GM23338 (cell line): ENCODE data around the gene FBXW12. TPM values are rescaled to one million over a fixed set of nuclear protein-coding genes. Genes with fewer than 3 reads are reported as not detected.
"Not testable (repeated sequence)": the region's sequence is repeated elsewhere in the genome, so short reads cannot be mapped to it uniquely, and the experiment has no call there.

ENCODE experiments used
- ATAC-seq: fragments of 200-7000 bp; cut with Tn5 transposase; 3 replicates; pipeline ENCODE4 v1.9.1; 2020
- DNase-seq: peaks from one replicate; pipeline ENCODE4 v3.0.0-alpha.2; 2015; ENCODE audit warnings: low spot score
- H2AFZ ChIP-seq: fragments of 200-600 bp; sonication (generic); 2 replicates; pipeline ENCODE4 v1.8.0; 2016; ENCODE audit warnings: antibody characterized with exemption, mild to moderate bottlenecking, moderate library complexity
- H3F3A ChIP-seq: fragments of 200-600 bp; sonication (generic); replicated peaks from 2 replicates; pipeline ENCODE4 v1.8.0; 2017; ENCODE audit warnings: antibody characterized with exemption, mixed run types, low read depth
- H3K27ac ChIP-seq: fragments of 200-600 bp; sonication (generic); 2 replicates; pipeline ENCODE4 v1.6.1; 2016; ENCODE audit warnings: low read depth
- H3K27me3 ChIP-seq: fragments of 200-600 bp; sonication (generic); 2 replicates; pipeline ENCODE4 v1.8.0; 2016; ENCODE audit warnings: mild to moderate bottlenecking, mixed run types, moderate library complexity; ENCODE audit not compliant: insufficient read depth
- H3K36me3 ChIP-seq: fragments of 200-600 bp; sonication (generic); 2 replicates; pipeline ENCODE4 v1.8.0; 2016; ENCODE audit warnings: mild to moderate bottlenecking; ENCODE audit not compliant: insufficient read depth
- H3K4me1 ChIP-seq: fragments of 200-600 bp; sonication (generic); 2 replicates; pipeline ENCODE4 v1.8.0; 2016; ENCODE audit warnings: mild to moderate bottlenecking, moderate library complexity; ENCODE audit not compliant: insufficient read depth
- H3K4me2 ChIP-seq: fragments of 200-600 bp; sonication (generic); 2 replicates; pipeline ENCODE4 v1.7.1; 2017; ENCODE audit warnings: mixed run types
- H3K4me3 ChIP-seq: fragments of 200-600 bp; sonication (generic); 2 replicates; pipeline ENCODE4 v1.6.1; 2016; ENCODE audit warnings: mixed run types
- H3K79me2 ChIP-seq: fragments of 200-600 bp; sonication (generic); replicated peaks from 2 replicates; pipeline ENCODE4 v1.8.0; 2017; ENCODE audit warnings: mild to moderate bottlenecking; ENCODE audit not compliant: insufficient read depth
- H3K9me2 ChIP-seq: fragments of 200-600 bp; sonication (generic); 2 replicates; pipeline ENCODE4 v1.8.0; 2017; ENCODE audit not compliant: insufficient read depth
- H4K20me1 ChIP-seq: fragments of 200-600 bp; sonication (generic); replicated peaks from 2 replicates; pipeline ENCODE4 v1.8.0; 2017; ENCODE audit warnings: mild to moderate bottlenecking; ENCODE audit not compliant: insufficient read depth
- H3K27ac Mint-ChIP-seq: 2 replicates; pipeline ENCODE4 v1.8.0; 2020; ENCODE audit warnings: inconsistent platforms, mild to moderate bottlenecking, moderate library complexity, mixed read lengths
- H3K27me3 Mint-ChIP-seq: 3 replicates; pipeline ENCODE4 v1.8.0; 2022; ENCODE audit warnings: low read depth, mild to moderate bottlenecking, moderate library complexity, mixed read lengths, inconsistent platforms; ENCODE audit not compliant: insufficient read depth, poor library complexity
- H3K36me3 Mint-ChIP-seq: 3 replicates; pipeline ENCODE4 v1.8.0; 2021; ENCODE audit warnings: low read depth, mild to moderate bottlenecking, inconsistent platforms, moderate library complexity, mixed read lengths
- H3K4me1 Mint-ChIP-seq: 3 replicates; pipeline ENCODE4 v1.8.0; 2020; ENCODE audit warnings: mild to moderate bottlenecking, inconsistent platforms, mixed read lengths
- H3K4me3 Mint-ChIP-seq: 3 replicates; pipeline ENCODE4 v1.8.0; 2021; ENCODE audit warnings: moderate library complexity, mild to moderate bottlenecking, inconsistent platforms, mixed read lengths
- H3K9me3 Mint-ChIP-seq: 3 replicates; pipeline ENCODE4 v1.8.0; 2020; ENCODE audit warnings: moderate library complexity, mild to moderate bottlenecking, inconsistent platforms, mixed read lengths
- CREB1 ChIP-seq: fragments of 250-450 bp; sonication (Bioruptor Pico); IDR thresholded peaks from 2 replicates; pipeline ENCODE4 v1.5.0; 2020; ENCODE audit warnings: low read depth, mild to moderate bottlenecking, moderate library complexity
- CTCF ChIP-seq, 2 experiments: fragments of 200-600 bp in 1 of 2; sonication (generic) in 1 of 2; conservative IDR thresholded peaks; 2 replicates each; pipeline versions ENCODE4 v1.5.1 to v1.6.1; 2016 to 2017; ENCODE audit warnings: antibody characterized with exemption in 2 of 2, low read depth in 2 of 2, mild to moderate bottlenecking in 2 of 2, moderate library complexity in 1 of 2
- ETS1 ChIP-seq: IDR thresholded peaks from 2 replicates; pipeline ENCODE4 v1.6.1; 2016; ENCODE audit warnings: antibody characterized with exemption
- EZH2 ChIP-seq: fragments of 200-600 bp; sonication (generic); IDR thresholded peaks from one replicate; pipeline ENCODE4 v1.8.0; 2017; ENCODE audit warnings: antibody characterized with exemption, mild to moderate bottlenecking, low read depth; ENCODE audit not compliant: unreplicated experiment
- EZH2phosphoT487 ChIP-seq: fragments of 200-600 bp; sonication (generic); IDR thresholded peaks from one replicate; pipeline ENCODE4 v1.8.1; 2018; ENCODE audit warnings: antibody characterized with exemption; ENCODE audit not compliant: unreplicated experiment
- STAT1 ChIP-seq: IDR thresholded peaks from one replicate; pipeline ENCODE4 v1.6.1; 2016; ENCODE audit warnings: antibody characterized with exemption; ENCODE audit not compliant: unreplicated experiment
- ZNF114 ChIP-seq: fragments of 250-450 bp; sonication (Bioruptor Pico); IDR thresholded peaks from 2 replicates; pipeline ENCODE4 v1.5.0; 2020; ENCODE audit warnings: mild to moderate bottlenecking, moderate library complexity
- polyA plus RNA-seq: library from polyadenylated mRNA; unstranded; fragments of >200 nt; fragmentation: Nextera tagmentation; extraction: Ambion mirVana; gene quantifications from 2 replicates; pipeline ENCODE4 v1.2.1, GENCODE V29; 2016
- total RNA-seq: library from RNA; depleted of rRNA; stranded (reverse); fragments of >200 nt; shearing (Covaris generic); gene quantifications from 2 replicates; pipeline ENCODE4 v1.2.3, GENCODE V29; 2014

The FBXW12 gene
- total and polyA plus RNA-seq, 2 experiments from 2014 or later: 0.73 TPM; not detected in 1

GRCh38 chr3:48331706-48332435, 40.1 kb upstream of the FBXW12 start:
- H3K27ac ChIP-seq, H3K4me1 Mint-ChIP-seq, H4K20me1 ChIP-seq, H3K27ac Mint-ChIP-seq, H2AFZ ChIP-seq, H3K4me3 ChIP-seq, H3K79me2 ChIP-seq, H3K36me3 Mint-ChIP-seq, H3F3A ChIP-seq, H3K9me3 Mint-ChIP-seq, H3K9me2 ChIP-seq, ATAC-seq, H3K27me3 Mint-ChIP-seq, DNase-seq, H3K4me3 Mint-ChIP-seq, H3K36me3 ChIP-seq, H3K4me2 ChIP-seq, H3K4me1 ChIP-seq, H3K27me3 ChIP-seq: not testable (repeated sequence)

GRCh38 chr3:48333346-48334245, 38.4 kb upstream of the FBXW12 start, which contains the start of gene SPINK8:
TSS of gene SPINK8 (minus strand) at chr3:48333661. CDS start at chr3:48328341, 5,320 bp downstream.
- not testable (repeated sequence) for ATAC-seq, H2AFZ ChIP-seq, DNase-seq, H3K4me1 ChIP-seq, H3K27ac Mint-ChIP-seq, H3K9me2 ChIP-seq, H3K36me3 Mint-ChIP-seq, H3K9me3 Mint-ChIP-seq, H3K4me3 Mint-ChIP-seq, H3K79me2 ChIP-seq, H3K4me1 Mint-ChIP-seq, H3K4me3 ChIP-seq, H3K4me2 ChIP-seq, H3K27ac ChIP-seq, H3F3A ChIP-seq, H3K36me3 ChIP-seq, H3K27me3 Mint-ChIP-seq, H4K20me1 ChIP-seq, H3K27me3 ChIP-seq

- H4K20me1 ChIP-seq: no peaks in the 10 kb centered on the region
- TF ChIP-seq EZH2phosphoT487 (no peak), STAT1 (no peak), ZNF114 (CRISPR knock-in tag) (no peak), EZH2 (no peak), CTCF (conservative IDR thresholded peaks at IDR 0.05; ENCODE audit: low read depth in 2 of 2) (no peak), CREB1 (no peak), ETS1 (no peak)
- H3K27me3 ChIP-seq: no peaks in the 10 kb centered on the region
- no peak overlapping the region for H3K27ac ChIP-seq
- H3K36me3 ChIP-seq: no peaks in the 10 kb centered on the region
- no peak overlapping the region for H3K4me2 ChIP-seq
- H3K4me1 ChIP-seq: no peaks in the 10 kb centered on the region; the same call in 1 of the 2 replicates
- ATAC-seq (no peak), DNase-seq (no peak)
- Mint-ChIP-seq H3K4me3 (no peak overlapping the region), H3K36me3 (no peaks in the 10 kb centered on the region), H3K9me3 (no peaks in the 10 kb centered on the region; the same call in 2 of the 3 replicates), H3K27ac (no peak overlapping the region), H3K27me3 (peaks cover 2% of the 10 kb centered on the region), H3K4me1 (no peaks in the 10 kb centered on the region; the same call in 2 of the 3 replicates)
- H2AFZ ChIP-seq: no peak overlapping the region
- H3K79me2 ChIP-seq: no peaks in the 10 kb centered on the region
- H3K4me3 ChIP-seq: no peak overlapping the region
- H3F3A ChIP-seq: no peaks in the 10 kb centered on the region
- peaks cover 8% of the 10 kb centered on the region; the same call in 1 of the 2 replicates for H3K9me2 ChIP-seq
Observed at GRCh38 chr3:48334605-48335004, 37.4 kb upstream of the FBXW12 start.

GRCh38 chr3:48335286-48335685, 36.7 kb upstream of the FBXW12 start:
- H3K4me2 ChIP-seq, H3K4me3 Mint-ChIP-seq, H4K20me1 ChIP-seq, ATAC-seq, H3F3A ChIP-seq, H3K79me2 ChIP-seq, H3K4me1 ChIP-seq, H2AFZ ChIP-seq, H3K27ac ChIP-seq, H3K36me3 ChIP-seq, H3K9me3 Mint-ChIP-seq, H3K4me3 ChIP-seq, H3K36me3 Mint-ChIP-seq, H3K9me2 ChIP-seq, H3K27me3 Mint-ChIP-seq, DNase-seq, H3K27ac Mint-ChIP-seq, H3K4me1 Mint-ChIP-seq, H3K27me3 ChIP-seq: not testable (repeated sequence)
